Body of pancreas (tissue), 4 donors: ENCODE results near the gene YEATS4. TPM values are rescaled to one million over a fixed set of nuclear protein-coding genes. Genes with fewer than 3 reads are reported as not detected.

Experiments used
- ATAC-seq: fragments of 150-250 bp; one replicate; pipeline ENCODE4 v1.9.1; 2016
- DNase-seq, 4 donors: peaks; one replicate each; pipeline ENCODE4 v3.0.0-alpha.2; 2019
- H3K27ac ChIP-seq, 4 donors: fragments of 200-600 bp; sonication (generic); 1 replicate in 3 of 4; 2 replicates in 1 of 4; pipeline versions ENCODE4 v1.5.1 to v1.6.1; 2016 to 2019; ENCODE audit warnings: mild to moderate bottlenecking in 1 of 4, mixed read lengths in 1 of 4, moderate library complexity in 1 of 4
- H3K27me3 ChIP-seq, 2 donors: fragments of 200-600 bp; sonication (generic); one replicate each; pipeline ENCODE4 v1.6.0; 2016; ENCODE audit warnings: mild to moderate bottlenecking in 1 of 2
- H3K36me3 ChIP-seq, 2 donors: fragments of 200-600 bp; sonication (generic); replicated peaks in 1 of 2; 2 replicates each; pipeline ENCODE4 v1.5.1; 2016; ENCODE audit warnings: low read depth in 2 of 2; ENCODE audit not compliant: insufficient read depth in 1 of 2
- H3K4me1 ChIP-seq: fragments of 200-600 bp; sonication (generic); one replicate; pipeline ENCODE4 v1.6.0; 2016
- H3K4me3 ChIP-seq, 2 donors: fragments of 200-600 bp; sonication (generic); 1 replicate in 1 of 2; 2 replicates in 1 of 2; pipeline ENCODE4 v1.5.1; 2016 to 2019
- H3K9me3 ChIP-seq, 3 donors: fragments of 200-600 bp; sonication (generic); 1 replicate in 2 of 3; 2 replicates in 1 of 3; pipeline ENCODE4 v1.5.1; 2016
- POLR2A ChIP-seq, 3 donors: fragments of 450-650 bp; IDR thresholded peaks; one replicate each; pipeline ENCODE4 v1.6.1; 2016; ENCODE audit warnings: antibody characterized with exemption in 3 of 3, mild to moderate bottlenecking in 2 of 3
- WGBS, 2 donors: methylation state at CpG; one replicate each; pipeline ENCODE4 v1.1.5; 2017; 5-methylcytosine and 5-hydroxymethylcytosine counted together
- intact Hi-C: fragments of 100-400 bp; cut with DNase I; formaldehyde crosslinking; loops from one replicate; pipeline ENCODE4 v1.15.1; 2023
- total RNA-seq, 2 donors: library from RNA; depleted of rRNA; stranded (reverse); fragments of >200 nt; gene quantifications; one replicate each; pipeline ENCODE4 v1.1.0, GENCODE V29; 2016
- TF ChIP-seq, protein P1 (sequence below), 7 experiments: fragments of 450-650 bp in 4 of 7; fragments of 200-600 bp in 3 of 7; sonication (generic) in 3 of 7; IDR thresholded peaks; one replicate each; pipeline ENCODE4 v1.5.1; 2016 to 2019; ENCODE audit warnings: antibody characterized with exemption in 7 of 7

The YEATS4 gene
- total RNA-seq, 2 donors from 2014 or later: 14.3 to 15.8 TPM

DNA sequence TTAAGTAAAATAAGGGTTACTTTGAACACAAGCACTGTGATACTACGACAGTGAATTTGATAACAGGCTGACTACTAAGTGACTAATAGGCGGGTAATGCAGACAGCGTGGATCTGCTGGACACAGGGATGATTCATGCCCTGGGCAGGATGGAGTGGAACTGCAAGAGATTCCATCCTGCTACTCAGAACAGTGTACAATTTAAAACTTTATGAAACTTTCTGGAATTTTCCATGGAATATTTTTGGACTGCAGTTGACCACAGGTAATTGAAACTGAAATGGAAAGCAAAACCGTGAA, 46.0 kb downstream of the YEATS4 start:
- Histone ChIP-seq H3K36me3 (no peaks in the 10 kb centered on the region), H3K4me1 (no peaks in the 10 kb centered on the region), H3K27ac (no peak overlapping the region), H3K9me3 (no peaks in the 10 kb centered on the region), H3K4me3 (no peak overlapping the region), H3K27me3 (no peaks in the 10 kb centered on the region)
- ATAC-seq: peak; percentile 58
- 80 to 82% methylated on average over 4 of the region's 4 CpGs for WGBS, 2 donors
- DNase-seq: peak in 1 of 4 donors; percentile 27
- TF ChIP-seq, protein P1, sequence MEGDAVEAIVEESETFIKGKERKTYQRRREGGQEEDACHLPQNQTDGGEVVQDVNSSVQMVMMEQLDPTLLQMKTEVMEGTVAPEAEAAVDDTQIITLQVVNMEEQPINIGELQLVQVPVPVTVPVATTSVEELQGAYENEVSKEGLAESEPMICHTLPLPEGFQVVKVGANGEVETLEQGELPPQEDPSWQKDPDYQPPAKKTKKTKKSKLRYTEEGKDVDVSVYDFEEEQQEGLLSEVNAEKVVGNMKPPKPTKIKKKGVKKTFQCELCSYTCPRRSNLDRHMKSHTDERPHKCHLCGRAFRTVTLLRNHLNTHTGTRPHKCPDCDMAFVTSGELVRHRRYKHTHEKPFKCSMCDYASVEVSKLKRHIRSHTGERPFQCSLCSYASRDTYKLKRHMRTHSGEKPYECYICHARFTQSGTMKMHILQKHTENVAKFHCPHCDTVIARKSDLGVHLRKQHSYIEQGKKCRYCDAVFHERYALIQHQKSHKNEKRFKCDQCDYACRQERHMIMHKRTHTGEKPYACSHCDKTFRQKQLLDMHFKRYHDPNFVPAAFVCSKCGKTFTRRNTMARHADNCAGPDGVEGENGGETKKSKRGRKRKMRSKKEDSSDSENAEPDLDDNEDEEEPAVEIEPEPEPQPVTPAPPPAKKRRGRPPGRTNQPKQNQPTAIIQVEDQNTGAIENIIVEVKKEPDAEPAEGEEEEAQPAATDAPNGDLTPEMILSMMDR (IDR thresholded peaks at IDR 0.05): no peak
- no peak for TF ChIP-seq POLR2A (IDR thresholded peaks at IDR 0.05)
- intact Hi-C loops: no loop called here

DNA sequence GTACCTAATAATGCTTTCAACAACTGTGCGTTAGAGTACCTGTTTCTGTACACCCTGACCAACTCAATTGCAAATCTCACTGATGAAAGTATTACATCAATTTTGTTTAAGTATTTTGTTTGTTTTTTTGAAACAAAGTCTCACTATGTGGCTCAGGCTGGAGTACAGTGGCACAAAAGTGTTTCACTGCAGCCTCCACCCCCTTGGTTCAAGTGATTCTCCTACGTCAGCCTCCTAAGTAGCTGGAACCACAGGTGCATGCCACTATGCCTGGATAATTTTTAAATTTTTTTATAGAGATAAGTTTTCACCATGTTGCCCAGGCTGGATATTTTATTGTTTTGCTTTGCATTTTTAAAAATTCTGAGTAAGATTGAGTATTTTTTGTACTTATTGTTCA, 46.7 kb downstream of the YEATS4 start:
- intact Hi-C loops: no loop called here
- ATAC-seq (no peak), DNase-seq (no peak)
- Histone ChIP-seq H3K9me3 (no peaks in the 10 kb centered on the region), H3K36me3 (no peaks in the 10 kb centered on the region), H3K4me3 (no peak overlapping the region), H3K4me1 (no peaks in the 10 kb centered on the region), H3K27ac (no peak overlapping the region), H3K27me3 (no peaks in the 10 kb centered on the region)
- WGBS, 2 donors: 87 to 91% methylated on average over 2 of the region's 2 CpGs
- TF ChIP-seq POLR2A (IDR thresholded peaks at IDR 0.05): no peak
- TF ChIP-seq, protein P1 (IDR thresholded peaks at IDR 0.05): no peak

DNA sequence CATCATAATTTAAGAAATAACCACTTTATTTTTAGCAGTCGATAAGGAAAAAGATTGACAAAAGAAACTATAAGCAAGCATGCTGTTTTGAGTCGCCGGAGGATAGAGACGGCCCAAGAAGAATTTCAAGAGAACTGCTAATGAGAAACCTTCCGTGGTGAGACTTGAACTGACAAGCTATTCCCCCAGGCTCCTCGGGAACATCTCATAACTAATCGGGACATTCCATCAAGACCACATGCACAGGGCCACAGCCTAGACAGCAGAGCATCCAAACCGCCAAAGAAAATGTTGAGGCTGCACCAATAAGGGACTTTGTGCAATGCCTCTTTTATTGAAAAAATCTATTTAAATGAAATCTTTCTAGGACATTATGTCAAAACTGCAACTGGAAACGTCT, 51.0 kb downstream of the YEATS4 start:
- Histone ChIP-seq H3K4me3 (no peak overlapping the region), H3K27ac (no peak overlapping the region), H3K27me3 (no peaks in the 10 kb centered on the region), H3K9me3 (no peaks in the 10 kb centered on the region), H3K36me3 (no peaks in the 10 kb centered on the region), H3K4me1 (peaks cover 2% of the 10 kb centered on the region)
- DNase-seq: no peak
- no peak for ATAC-seq
- TF ChIP-seq, protein P1 (IDR thresholded peaks at IDR 0.05): no peak
- TF ChIP-seq POLR2A (IDR thresholded peaks at IDR 0.05): no peak
- intact Hi-C loops: no loop called here
- 82% methylated on average over 9 of the region's 9 CpGs for WGBS, 2 donors

- Histone ChIP-seq H3K4me1 (peaks cover 11% of the 10 kb centered on the region), H3K4me3 (no peak overlapping the region), H3K9me3 (no peaks in the 10 kb centered on the region), H3K27me3 (no peaks in the 10 kb centered on the region), H3K36me3 (no peaks in the 10 kb centered on the region), H3K27ac (no peak overlapping the region)
- WGBS, 2 donors: 83 to 86% methylated on average over 3 of the region's 3 CpGs
- no peak for ATAC-seq
- intact Hi-C loops: no loop called here
- TF ChIP-seq, protein P1 (IDR thresholded peaks at IDR 0.05): no peak
- no peak for TF ChIP-seq POLR2A (IDR thresholded peaks at IDR 0.05)
- no peak for DNase-seq
Measured at GRCh38 chr12:69412655-69413054, 53.1 kb downstream of the YEATS4 start.

- H3K27ac ChIP-seq: no peak overlapping the region
- no peak overlapping the region for H3K4me3 ChIP-seq
- no peaks in the 10 kb centered on the region for H3K36me3 ChIP-seq
- intact Hi-C loops: no loop called here
- TF ChIP-seq, protein P1 (IDR thresholded peaks at IDR 0.05): peak; percentile 35 to 86 (median 81)
- no peak for TF ChIP-seq POLR2A (IDR thresholded peaks at IDR 0.05)
- no peaks in the 10 kb centered on the region for H3K9me3 ChIP-seq
- peak; percentile 50 to 68 (median 60) for DNase-seq
- H3K4me1 ChIP-seq: peaks cover 18% of the 10 kb centered on the region
- peak; percentile 87 for ATAC-seq
- H3K27me3 ChIP-seq: no peaks in the 10 kb centered on the region
- WGBS, 2 donors: 20% methylated on average over 8 of the region's 8 CpGs
Measured at GRCh38 chr12:69415471-69416275, 56.1 kb downstream of the YEATS4 start.
